NCI-H2029 treated with DMSO at 0.1 percent for 48 hours (cell line): ENCODE data around the gene RNASE9.
A peak's percentile ranks its signal among the peaks of the same experiment; 100 is the strongest.
"Not testable (repeated sequence)": the region's sequence is repeated elsewhere in the genome, so short reads cannot be mapped to it uniquely, and the experiment has no call there.

Experiments used
- DNase-seq: peaks from one replicate; lab custom pipeline; 2025; lab: John Stamatoyannopoulos, UW

RNASE9 gene

GRCh38 chr14:20572382-20572990, 11.6 kb upstream of the RNASE9 start:
- DNase-seq: not testable (repeated sequence)

DNA sequence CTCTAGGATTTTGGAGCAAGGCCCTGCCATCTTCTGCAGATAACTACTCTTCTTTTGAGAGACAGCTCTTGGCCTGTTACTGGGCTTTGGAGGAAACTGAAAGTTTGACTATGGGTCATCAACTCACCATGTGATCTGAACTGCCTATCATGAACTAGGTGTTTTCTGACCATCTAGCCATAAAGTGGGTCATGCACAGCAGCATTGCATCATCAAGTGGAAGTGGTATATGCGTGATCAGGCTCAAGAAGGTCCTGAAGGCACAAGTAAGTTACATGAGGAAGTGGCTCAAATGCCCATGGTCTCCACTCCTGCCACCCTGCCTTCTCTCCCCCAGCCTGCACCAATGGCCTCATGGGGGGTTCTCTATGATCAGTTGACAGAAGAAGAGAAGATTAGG, 9.9 kb upstream of the RNASE9 start:
- not testable (repeated sequence) for DNase-seq

- not testable (repeated sequence) for DNase-seq
These were observed 9.0 kb upstream of the RNASE9 start for GRCh38 chr14:20569865-20570264.

- no peak for DNase-seq
These were observed 8.2 kb upstream of the RNASE9 start for GRCh38 chr14:20569066-20569465.

GRCh38 chr14:20568393-20568792, 7.5 kb upstream of the RNASE9 start:
- no peak for DNase-seq

GRCh38 chr14:20567199-20567598, 6.4 kb upstream of the RNASE9 start:
- DNase-seq: not testable (repeated sequence)

GRCh38 chr14:20564501-20564997, 3.7 kb upstream of the RNASE9 start:
- no peak for DNase-seq

- DNase-seq: no peak
These were observed 3.1 kb upstream of the RNASE9 start for GRCh38 chr14:20563971-20564370.

GRCh38 chr14:20559461-20559904, 1.4 kb downstream of the RNASE9 start:
- DNase-seq: no peak

GRCh38 chr14:20557212-20557542, 3.7 kb downstream of the RNASE9 start:
- no peak for DNase-seq

DNA sequence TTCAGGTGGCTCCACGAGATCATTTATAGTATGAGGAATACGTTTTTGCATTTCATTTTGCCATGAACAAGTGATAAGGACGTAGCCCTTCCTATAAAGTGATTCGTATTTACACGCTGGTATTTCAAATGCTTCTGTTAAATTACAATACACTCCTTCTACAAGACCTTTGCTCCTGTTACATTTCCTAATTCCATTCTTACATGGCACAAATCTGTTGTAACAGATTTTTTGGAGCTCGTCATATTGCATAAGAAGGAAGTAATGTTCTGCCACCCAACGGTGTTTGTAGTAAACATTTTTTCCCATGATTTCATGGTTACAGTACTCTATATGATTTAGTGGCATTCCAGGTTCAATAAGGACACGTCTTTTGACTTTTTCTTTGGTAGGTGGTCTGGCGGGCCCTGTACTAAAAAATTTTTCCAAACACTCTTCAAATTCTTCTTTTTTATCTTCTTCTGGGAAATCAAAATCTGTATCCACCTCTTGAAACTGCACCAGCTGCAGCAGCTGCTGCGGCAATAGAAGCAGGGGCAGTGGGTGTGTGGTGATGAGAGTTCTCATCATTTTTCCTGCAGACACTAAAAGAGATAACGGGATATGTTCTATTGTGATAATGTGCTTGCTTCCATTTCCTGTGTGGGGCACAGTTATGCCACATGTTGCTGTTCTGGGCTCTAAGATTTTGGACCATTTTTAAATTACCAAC, 4.2 kb downstream of the RNASE9 start:
- no peak for DNase-seq

GRCh38 chr14:20555845-20556244, 5.0 kb downstream of the RNASE9 start:
- no peak for DNase-seq

- DNase-seq: no peak
These were observed 7.8 kb downstream of the RNASE9 start for GRCh38 chr14:20553024-20553423.

DNA sequence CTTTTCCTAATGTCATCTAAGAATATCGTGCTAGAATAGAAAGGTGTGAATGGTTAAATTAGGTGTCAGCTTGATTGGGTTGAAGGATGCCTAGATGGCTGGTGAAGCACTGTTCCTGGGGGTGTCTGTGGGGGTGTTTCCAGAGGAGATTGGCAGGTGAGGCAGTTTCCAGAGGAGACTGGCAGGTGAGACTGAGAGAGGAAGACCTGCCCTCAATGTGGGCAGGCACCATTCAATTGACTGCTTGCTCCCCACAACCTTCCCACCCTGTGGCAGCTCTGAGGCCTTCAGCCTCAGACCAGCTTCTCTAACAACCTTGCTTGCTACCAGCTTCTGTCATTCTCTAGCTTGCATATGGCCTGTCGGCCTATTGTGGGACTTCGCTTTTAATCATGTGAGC, 9.2 kb downstream of the RNASE9 start:
- no peak for DNase-seq

DNA sequence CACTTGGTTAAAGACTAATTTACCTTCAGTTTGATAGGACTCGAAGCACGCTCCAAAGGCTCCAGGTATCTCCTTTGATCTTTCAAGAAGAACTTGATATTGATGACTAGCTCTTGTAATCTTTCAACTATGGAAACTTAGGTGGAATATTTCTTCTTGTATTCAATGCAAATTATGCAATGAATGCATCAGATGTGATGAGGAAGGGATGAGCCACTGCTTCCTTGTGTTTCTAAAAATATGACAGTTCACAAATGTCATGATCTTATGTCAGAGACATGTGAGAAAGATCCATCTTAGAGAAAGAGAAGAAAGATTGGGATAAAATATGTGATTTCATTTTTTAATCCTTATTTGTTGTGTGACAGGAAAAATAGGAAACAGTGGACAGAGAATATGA, 9.9 kb downstream of the RNASE9 start:
- no peak for DNase-seq

DNA sequence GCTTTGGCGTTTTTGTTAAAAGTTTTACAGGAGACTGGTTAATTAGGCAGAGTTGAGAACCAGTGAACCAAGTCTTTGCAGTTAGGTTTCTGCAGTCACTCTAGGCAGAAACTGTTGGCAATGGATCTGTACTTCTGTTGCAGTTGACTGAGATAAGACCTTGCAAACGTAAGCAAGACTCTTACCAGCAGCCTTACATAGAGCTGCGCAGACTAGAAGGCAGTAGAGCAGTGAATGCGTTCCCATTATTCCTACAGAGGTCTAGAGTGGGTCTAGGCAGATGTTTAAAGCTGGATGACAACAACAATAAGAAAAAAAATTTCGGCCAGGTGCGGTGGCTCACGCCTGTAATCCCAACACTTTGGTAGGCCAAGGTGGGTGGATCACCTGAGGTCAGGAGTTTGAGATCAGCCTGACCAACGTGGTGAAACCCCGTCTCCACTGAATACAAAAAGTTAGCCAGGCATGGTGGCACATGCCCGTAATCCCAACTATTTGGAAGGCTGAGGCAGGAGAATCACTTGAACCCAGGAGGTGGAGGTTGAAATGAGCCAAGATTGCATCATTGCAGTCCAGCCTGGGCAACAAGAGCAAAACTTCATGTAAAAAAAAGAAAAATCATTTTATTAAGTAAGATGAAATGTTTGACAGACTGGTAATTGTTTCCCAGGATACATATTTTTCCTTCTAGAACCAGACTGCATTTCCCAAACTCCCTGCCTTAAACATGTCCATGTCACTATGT, 12.3 kb downstream of the RNASE9 start:
- no peak for DNase-seq

GRCh38 chr14:20546877-20547276, 14.0 kb downstream of the RNASE9 start:
- no peak for DNase-seq

- DNase-seq: no peak
These were observed 20.9 kb downstream of the RNASE9 start for GRCh38 chr14:20539906-20540305.

GRCh38 chr14:20530771-20531571, 29.9 kb downstream of the RNASE9 start:
- peak; percentile 25 for DNase-seq

DNA sequence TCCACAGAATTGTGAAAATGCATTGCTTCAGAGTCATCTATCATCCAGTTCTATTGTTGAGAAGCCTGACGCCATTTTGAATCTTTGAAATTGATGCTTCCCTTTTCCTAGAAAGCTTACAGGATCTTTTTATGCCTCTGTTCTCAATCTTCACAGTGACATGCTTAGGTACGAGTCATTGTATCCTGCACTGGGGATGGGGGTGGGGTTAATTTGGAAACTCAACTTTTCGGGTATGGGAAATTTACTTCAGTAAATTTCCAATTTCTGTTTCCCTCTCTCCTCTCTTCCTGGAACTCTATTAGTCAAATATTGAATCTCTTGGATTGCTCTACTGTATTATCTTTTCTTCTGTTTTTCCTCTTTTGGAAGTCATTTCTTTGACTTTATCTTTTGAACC, 31.0 kb downstream of the RNASE9 start:
- no peak for DNase-seq

DNA sequence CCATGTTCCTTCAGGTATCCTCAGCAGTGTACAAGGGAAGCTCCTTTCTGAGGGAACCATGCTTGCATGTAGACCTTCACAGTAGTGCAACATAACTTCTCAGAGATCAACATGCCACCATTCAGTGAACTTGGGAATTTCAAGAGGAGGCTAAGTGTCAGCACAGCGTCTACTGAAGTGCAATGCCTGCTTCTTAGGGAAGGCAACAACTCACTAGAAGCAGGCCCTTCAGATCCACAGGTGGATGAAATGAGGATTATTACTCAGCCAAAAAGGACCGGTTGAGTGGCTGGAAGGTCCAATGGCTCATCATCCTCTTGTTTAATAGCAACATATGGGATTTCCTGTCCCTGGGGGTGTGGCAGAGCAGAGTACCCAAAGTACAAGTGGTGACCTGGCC, 36.8 kb downstream of the RNASE9 start:
- DNase-seq: no peak

DNA sequence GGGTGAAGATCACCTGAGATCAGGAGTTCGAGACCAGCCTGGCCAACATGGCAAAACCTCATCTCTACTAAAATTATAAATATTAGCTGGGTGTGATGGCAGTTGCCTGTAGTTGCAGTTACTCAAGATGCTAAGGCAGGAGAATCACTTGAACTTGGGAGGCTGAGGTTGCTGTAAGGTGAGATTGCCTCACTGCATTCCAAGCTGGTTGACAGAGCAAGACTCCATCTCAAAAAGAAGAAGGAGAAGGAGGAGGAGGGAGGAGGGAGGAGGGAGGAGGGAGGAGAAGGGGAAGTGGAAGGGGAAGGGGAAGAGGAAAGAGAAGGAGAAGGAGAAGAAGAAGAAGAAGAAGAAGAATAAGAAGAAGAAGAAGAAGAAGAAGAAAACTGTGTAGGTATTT, 38.5 kb downstream of the RNASE9 start:
- DNase-seq: no peak
